Adrenal gland (tissue), 5 donors: ENCODE results near the gene NECAB2.

Source experiments
- POLR2A ChIP-seq, 2 donors: fragments of 450-650 bp; IDR thresholded peaks; one replicate each; pipeline ENCODE4 v1.6.1; 2017; ENCODE audit warnings: antibody characterized with exemption in 2 of 2, mild to moderate bottlenecking in 2 of 2, moderate library complexity in 1 of 2
- TF ChIP-seq, protein P1 (sequence below), 6 experiments: fragments of 450-650 bp in 4 of 6; fragments of 200-600 bp in 2 of 6; sonication (generic) in 1 of 6; IDR thresholded peaks; 1 replicate in 5 of 6; 2 replicates in 1 of 6; pipeline versions ENCODE4 v1.5.1 to v1.8.0; 2016 to 2021; ENCODE audit warnings: antibody characterized with exemption in 6 of 6, mild to moderate bottlenecking in 2 of 6, moderate library complexity in 1 of 6
- donor health status: DM: no; HTN: no; CAD: no.

DNA sequence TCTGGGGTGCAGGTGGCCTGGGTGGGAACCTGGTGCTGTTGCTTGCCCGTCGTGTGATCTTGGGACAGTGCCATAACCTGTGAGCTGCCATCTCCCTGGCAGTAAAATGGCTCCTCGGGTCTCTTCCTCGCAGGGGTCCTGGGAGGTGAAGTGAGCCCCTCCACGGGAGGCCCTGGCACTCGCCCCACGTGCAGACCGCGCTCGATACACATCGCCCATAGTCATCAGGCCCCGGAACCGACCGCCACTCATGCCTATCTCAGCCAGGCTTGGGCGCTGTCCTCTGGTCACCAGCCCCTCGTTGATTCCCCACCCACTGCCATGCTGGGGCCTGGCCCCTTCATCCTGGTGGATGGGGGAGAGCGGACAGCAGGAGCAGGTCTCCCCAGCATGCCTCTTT lies 36.5 kb upstream of the NECAB2 start:
- TF ChIP-seq, protein P1, sequence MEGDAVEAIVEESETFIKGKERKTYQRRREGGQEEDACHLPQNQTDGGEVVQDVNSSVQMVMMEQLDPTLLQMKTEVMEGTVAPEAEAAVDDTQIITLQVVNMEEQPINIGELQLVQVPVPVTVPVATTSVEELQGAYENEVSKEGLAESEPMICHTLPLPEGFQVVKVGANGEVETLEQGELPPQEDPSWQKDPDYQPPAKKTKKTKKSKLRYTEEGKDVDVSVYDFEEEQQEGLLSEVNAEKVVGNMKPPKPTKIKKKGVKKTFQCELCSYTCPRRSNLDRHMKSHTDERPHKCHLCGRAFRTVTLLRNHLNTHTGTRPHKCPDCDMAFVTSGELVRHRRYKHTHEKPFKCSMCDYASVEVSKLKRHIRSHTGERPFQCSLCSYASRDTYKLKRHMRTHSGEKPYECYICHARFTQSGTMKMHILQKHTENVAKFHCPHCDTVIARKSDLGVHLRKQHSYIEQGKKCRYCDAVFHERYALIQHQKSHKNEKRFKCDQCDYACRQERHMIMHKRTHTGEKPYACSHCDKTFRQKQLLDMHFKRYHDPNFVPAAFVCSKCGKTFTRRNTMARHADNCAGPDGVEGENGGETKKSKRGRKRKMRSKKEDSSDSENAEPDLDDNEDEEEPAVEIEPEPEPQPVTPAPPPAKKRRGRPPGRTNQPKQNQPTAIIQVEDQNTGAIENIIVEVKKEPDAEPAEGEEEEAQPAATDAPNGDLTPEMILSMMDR (IDR thresholded peaks at IDR 0.05) = no peak
- no peak for TF ChIP-seq POLR2A (IDR thresholded peaks at IDR 0.05)
